K562 treated with DMSO at 1 percent for 48 hours (cell line): ENCODE results near the gene SLC66A2. TPM values are rescaled to one million over a fixed set of nuclear protein-coding genes. Genes with fewer than 3 reads are reported as not detected.

Source experiments
- total RNA-seq: library from RNA; unstranded; fragments of 300-600 nt; gene quantifications from 2 replicates; pipeline ENCODE4 v1.2.3, GENCODE V29; 2022; ENCODE audit warnings: low replicate concordance; ENCODE audit errors: extremely low read depth

Gene SLC66A2
- not detected in 2 replicates for total RNA-seq

GRCh38 chr18:79951545-79952455 is at the start of gene SLC66A2:
Gene SLC66A2 (minus strand): TSS chr18:79951653. CDS start chr18:79950926, 727 bp downstream.

GRCh38 chr18:79988451-79989194 is 37.2 kb upstream of the SLC66A2 start, which contains the start of gene TXNL4A:
Gene TXNL4A (minus strand): TSS chr18:79988563. CDS start chr18:79988392, 171 bp downstream.

GRCh38 chr18:79964330-79965118 is 13.1 kb upstream of the SLC66A2 start, which contains the start of gene HSBP1L1:
Gene HSBP1L1 (plus strand): TSS chr18:79964643. CDS start chr18:79964736, 93 bp downstream.

Other genes with a start within 250 kb of the SLC66A2 start
- not detected in 2 replicates for gene KCNG2, start 153.7 kb downstream of the SLC66A2 start, total RNA-seq
- not detected in 2 replicates for gene HSBP1L1, start 13.0 kb upstream of the SLC66A2 start, total RNA-seq
- gene TXNL4A, start 36.9 kb upstream of the SLC66A2 start, total RNA-seq = not detected in 2 replicates
- not detected in 2 replicates for gene RBFA, start 82.8 kb upstream of the SLC66A2 start, total RNA-seq
- gene ADNP2, start 157.6 kb upstream of the SLC66A2 start, total RNA-seq = not detected in 2 replicates